ENCODE measurements around the gene POLE. TPM values are rescaled to one million over a fixed set of nuclear protein-coding genes. Genes with fewer than 3 reads are reported as not detected.

Gene POLE
- total and polyA plus RNA-seq, 10 of the 15 experiments (the other 5 are each of a cell fraction or from before 2014, with no cell fraction given), result 2.3 to 103 (median 37.1) TPM

GRCh38 chr12:132731574-132731973, 44.4 kb upstream of the POLE start:
- H3K4me3 ChIP-seq, result no peak overlapping the region
- TF ChIP-seq LARP7 (IDR thresholded peaks at IDR 0.05) (no peak), IRF5 (IDR thresholded peaks at IDR 0.05; ENCODE audit: borderline replicate concordance) (no peak), POU2F2 (IDR thresholded peaks at IDR 0.05; ENCODE audit: borderline replicate concordance, low read depth, low read length) (no peak), IKZF1 (conservative IDR thresholded peaks at IDR 0.05) (no peak), NR2C2 (IDR thresholded peaks at IDR 0.05; ENCODE audit: borderline replicate concordance, control insufficient read depth, insufficient read length, low read depth) (no peak), PAX8 (IDR thresholded peaks at IDR 0.05) (no peak), CHD1 (IDR thresholded peaks at IDR 0.05; ENCODE audit: low read depth, low read length) (no peak), MXI1 (IDR thresholded peaks at IDR 0.05; ENCODE audit: low read depth, low read length) (no peak), ATF7 (IDR thresholded peaks at IDR 0.05; ENCODE audit: low read depth) (no peak), ZBTB40 (IDR thresholded peaks at IDR 0.05; ENCODE audit: borderline replicate concordance) (no peak)
- TF ChIP-seq, protein P1, sequence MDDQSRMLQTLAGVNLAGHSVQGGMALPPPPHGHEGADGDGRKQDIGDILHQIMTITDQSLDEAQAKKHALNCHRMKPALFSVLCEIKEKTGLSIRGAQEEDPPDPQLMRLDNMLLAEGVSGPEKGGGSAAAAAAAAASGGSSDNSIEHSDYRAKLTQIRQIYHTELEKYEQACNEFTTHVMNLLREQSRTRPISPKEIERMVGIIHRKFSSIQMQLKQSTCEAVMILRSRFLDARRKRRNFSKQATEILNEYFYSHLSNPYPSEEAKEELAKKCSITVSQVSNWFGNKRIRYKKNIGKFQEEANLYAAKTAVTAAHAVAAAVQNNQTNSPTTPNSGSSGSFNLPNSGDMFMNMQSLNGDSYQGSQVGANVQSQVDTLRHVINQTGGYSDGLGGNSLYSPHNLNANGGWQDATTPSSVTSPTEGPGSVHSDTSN (IDR thresholded peaks at IDR 0.05; ENCODE audit: insufficient replicate concordance, low read depth, low read length), result no peak
- no TSS peak for BruUV-seq (replicated peaks)
- 95% methylated on average over 17 of the region's 17 CpGs for WGBS (ENCODE audit: insufficient coverage, insufficient replicate concordance, low lambda C conversion rate, missing lambda C conversion rate)
- H2AFZ ChIP-seq (ENCODE audit: control insufficient read depth, low read depth, low read length), result no peak overlapping the region
- ChIA-PET POLR2A (no interaction called here), SMC1A (ENCODE audit: uncharacterized antibody, unreplicated experiment) (no interaction called here), CTCF (no interaction called here), RAD21 (ENCODE audit: unreplicated experiment) (no interaction called here)
- no peaks in the 10 kb centered on the region for H4K20me1 ChIP-seq (ENCODE audit: control insufficient read depth, insufficient read depth)
- no peak overlapping the region for H3K4me2 ChIP-seq (ENCODE audit: control insufficient read depth, insufficient read depth)
- no peaks in the 10 kb centered on the region for H3K79me2 ChIP-seq (ENCODE audit: control insufficient read depth, insufficient read depth, low read length)
- DNase-seq (ENCODE audit: low read depth, low spot score) (no peak), FAIRE-seq (no peak), ATAC-seq (no peak)
- in situ Hi-C loops (cut with MboI), result no loop called here
- no peaks in the 10 kb centered on the region for H3K4me1 ChIP-seq (ENCODE audit: control insufficient read depth, insufficient read depth, low read length)
- no peaks in the 10 kb centered on the region; the same call in 2 of the 3 replicates for H3K9me3 ChIP-seq (replicated peaks; ENCODE audit: control insufficient read depth, insufficient read depth, low read length)
- peaks cover 31 to 46% of the 10 kb centered on the region in 2 experiments for H3K36me3 ChIP-seq (ENCODE audit: control insufficient read depth in 2 of 2, insufficient read depth in 2 of 2, low read length in 1 of 2)
- intact Hi-C loops (cut with micrococcal nuclease; ENCODE audit: unreplicated experiment), result no loop called here
- H3K27ac ChIP-seq (ENCODE audit: control insufficient read depth, insufficient read depth), result no peak overlapping the region
- H3K9ac ChIP-seq (ENCODE audit: control insufficient read depth, insufficient read depth, low read length), result no peak overlapping the region
- no peaks in the 10 kb centered on the region for H3K27me3 ChIP-seq (replicated peaks in 1 of 2; ENCODE audit: control insufficient read depth in 2 of 2, insufficient read depth in 2 of 2, low read length in 1 of 2)

Data from GM12878 (cell line).